Transverse colon (tissue), 4 donors: ENCODE measurements around the gene APOL3. TPM values are rescaled to one million over a fixed set of nuclear protein-coding genes. Genes with fewer than 3 reads are reported as not detected.
"Not testable (repeated sequence)": the region's sequence is repeated elsewhere in the genome, so short reads cannot be mapped to it uniquely, and the experiment has no call there.

Experiments
- DNase-seq: peaks from one replicate; pipeline ENCODE4 v3.0.0-alpha.2; 2019
- H3K27ac ChIP-seq, 4 donors: fragments of 200-600 bp; sonication (generic); 2 replicates each; pipeline ENCODE4 v1.5.1; 2016 to 2018; ENCODE audit warnings: inconsistent platforms in 4 of 4
- H3K27me3 ChIP-seq: fragments of 200-600 bp; sonication (generic); 2 replicates; pipeline ENCODE4 v1.5.1; 2017; ENCODE audit warnings: inconsistent platforms
- H3K36me3 ChIP-seq, 4 donors: fragments of 200-600 bp; sonication (generic); 2 replicates each; pipeline ENCODE4 v1.5.1; 2017 to 2019; ENCODE audit warnings: inconsistent platforms in 4 of 4
- H3K4me1 ChIP-seq, 4 donors: fragments of 200-600 bp; sonication (generic); 2 replicates each; pipeline ENCODE4 v1.5.1; 2017 to 2020; ENCODE audit warnings: inconsistent platforms in 4 of 4
- H3K4me3 ChIP-seq, 4 donors: fragments of 200-600 bp; sonication (generic); 1 replicate in 1 of 4; 2 replicates in 3 of 4; pipeline versions ENCODE4 v1.5.1 to v1.6.1; 2017 to 2019; ENCODE audit warnings: inconsistent platforms in 4 of 4
- H3K9me3 ChIP-seq, 2 donors: fragments of 200-600 bp; sonication (generic); 2 replicates each; pipeline ENCODE4 v1.5.1; 2017 to 2019; ENCODE audit warnings: inconsistent platforms in 2 of 2
- CTCF ChIP-seq, 5 experiments: fragments of 200-600 bp in 3 of 5; fragments of 450-650 bp in 2 of 5; sonication (generic) in 3 of 5; IDR thresholded peaks; 1 replicate in 2 of 5; 2 replicates in 3 of 5; pipeline ENCODE4 v1.5.1; 2016 to 2017; ENCODE audit warnings: antibody characterized with exemption in 5 of 5, inconsistent platforms in 3 of 5, mild to moderate bottlenecking in 2 of 5, moderate library complexity in 1 of 5
- EP300 ChIP-seq: sonication (generic); formaldehyde crosslinking; IDR thresholded peaks from one replicate; pipeline ENCODE4 v1.6.1; 2017; ENCODE audit warnings: antibody characterized with exemption, low read depth
- POLR2A ChIP-seq: fragments of 450-650 bp; IDR thresholded peaks from one replicate; pipeline ENCODE4 v1.6.1; 2016; ENCODE audit warnings: antibody characterized with exemption, mild to moderate bottlenecking, moderate library complexity
- POLR2AphosphoS5 ChIP-seq, 3 donors: sonication (generic); formaldehyde crosslinking; IDR thresholded peaks; one replicate each; pipeline ENCODE4 v1.6.1; 2016; ENCODE audit warnings: antibody characterized with exemption in 3 of 3
- WGBS, 2 donors: methylation state at CpG; one replicate each; pipeline ENCODE4 v1.1.5; 2018; ENCODE audit warnings: low coverage in 1 of 2; 5-methylcytosine and 5-hydroxymethylcytosine counted together
- in situ Hi-C, 4 donors: fragments of 200-750 bp; cut with MboI; loops; one replicate each; pipeline versions ENCODE4 v1.15.0 to v1.15.1; 2017; ENCODE audit warnings: low sequenced_read_pairs in 3 of 4, low pct_ligation_motif_present in 1 of 4, low pct_unique_long_range_greater_than_20kb in 1 of 4
- intact Hi-C: fragments of 100-400 bp; cut with DNase I; formaldehyde crosslinking; loops from one replicate; pipeline ENCODE4 v1.15.1; 2023; ENCODE audit warnings: low total_unique reads
- total RNA-seq, 4 donors: library from RNA; depleted of rRNA; stranded (reverse); fragments of >200 nt; gene quantifications; one replicate each; pipeline ENCODE4 v1.1.0, GENCODE V29; 2016

Gene APOL3
- total RNA-seq, 4 donors from 2014 or later = 8.7 to 53.9 (median 19.4) TPM

GRCh38 chr22:36144886-36145541 lies 15.5 kb downstream of the APOL3 start:
- Histone ChIP-seq H3K9me3 (no peaks in the 10 kb centered on the region), H3K27me3 (no peaks in the 10 kb centered on the region), H3K27ac (peak overlapping the region in 1 of 4 donors; percentile 6), H3K4me1 (peaks cover 0 to 11% (median 3%) of the 10 kb centered on the region in 4 donors), H3K4me3 (no peak overlapping the region), H3K36me3 (no peaks in the 10 kb centered on the region)
- in situ Hi-C loops = loop anchor here in 1 of 4 donors (5.0 kb wide), 1 partner anchor 37 kb away; no protein-coding TSS in a partner anchor
- intact Hi-C loops = loop anchor here (5.0 kb wide), 1 partner anchor 342 kb away; no protein-coding TSS in a partner anchor
- TF ChIP-seq POLR2A = no peak
- peak; percentile 64 to 72 (median 70) for TF ChIP-seq CTCF (IDR thresholded peaks at IDR 0.05)
- WGBS, 2 donors = 17 to 65% methylated on average over 1 to 12 of the region's 12 CpGs
- peak; percentile 52 for DNase-seq

GRCh38 chr22:36143956-36144355 lies 16.6 kb downstream of the APOL3 start:
- no peaks in the 10 kb centered on the region for H3K36me3 ChIP-seq
- no peak overlapping the region for H3K4me3 ChIP-seq
- intact Hi-C loops (loop anchor here (5.0 kb wide), 1 partner anchor 343 kb away; no protein-coding TSS in a partner anchor), in situ Hi-C loops (loop anchor here in 1 of 4 donors (5.0 kb wide), 1 partner anchor 38 kb away; no protein-coding TSS in a partner anchor)
- TF ChIP-seq POLR2A = no peak
- DNase-seq = no peak
- no peaks in the 10 kb centered on the region for H3K9me3 ChIP-seq
- WGBS, 2 donors = 69% methylated on average over 4 of the region's 4 CpGs; no CpG with 5 or more reads in 1 of the 2 donors
- H3K27me3 ChIP-seq = no peaks in the 10 kb centered on the region
- H3K4me1 ChIP-seq = peaks cover 0 to 6% (median 3%) of the 10 kb centered on the region in 4 donors
- no peak overlapping the region for H3K27ac ChIP-seq

- no peak for TF ChIP-seq EP300
- TF ChIP-seq POLR2AphosphoS5 (IDR thresholded peaks at IDR 0.05) = no peak
- TF ChIP-seq POLR2A = no peak
- no peak for TF ChIP-seq CTCF (IDR thresholded peaks at IDR 0.05)
- intact Hi-C loops = loop anchor here (5.0 kb wide), 1 partner anchor 344 kb away; no protein-coding TSS in a partner anchor
- no peak overlapping the region for H3K27ac ChIP-seq
- H3K4me3 ChIP-seq = no peak overlapping the region
- in situ Hi-C loops = loop anchor here in 1 of 4 donors (5.0 kb wide), 1 partner anchor 39 kb away; no protein-coding TSS in a partner anchor
- no peaks in the 10 kb centered on the region for H3K27me3 ChIP-seq
- H3K9me3 ChIP-seq = no peaks in the 10 kb centered on the region
- DNase-seq = no peak
- 62 to 100% methylated on average over 2 to 5 of the region's 5 CpGs for WGBS, 2 donors
- no peaks in the 10 kb centered on the region for H3K36me3 ChIP-seq
- peaks cover 0 to 6% (median 3%) of the 10 kb centered on the region in 4 donors for H3K4me1 ChIP-seq
Measured at GRCh38 chr22:36143066-36143815, 17.3 kb downstream of the APOL3 start.

GRCh38 chr22:36141481-36141880 lies 19.1 kb downstream of the APOL3 start:
- no peak overlapping the region for H3K4me3 ChIP-seq
- in situ Hi-C loops = loop anchor here in 1 of 4 donors (5.0 kb wide), 1 partner anchor 41 kb away; no protein-coding TSS in a partner anchor
- no peak for DNase-seq
- intact Hi-C loops = loop anchor here (5.0 kb wide), 1 partner anchor 346 kb away; no protein-coding TSS in a partner anchor
- no peaks in the 10 kb centered on the region for H3K36me3 ChIP-seq
- no peaks in the 10 kb centered on the region for H3K27me3 ChIP-seq
- peaks cover 0 to 6% (median 3%) of the 10 kb centered on the region in 4 donors for H3K4me1 ChIP-seq
- no peaks in the 10 kb centered on the region for H3K9me3 ChIP-seq
- no peak for TF ChIP-seq CTCF (IDR thresholded peaks at IDR 0.05)
- TF ChIP-seq EP300 = no peak
- no peak for TF ChIP-seq POLR2AphosphoS5 (IDR thresholded peaks at IDR 0.05)
- TF ChIP-seq POLR2A = no peak
- no peak overlapping the region for H3K27ac ChIP-seq
- WGBS, 2 donors = 40 to 81% methylated on average over 1 to 9 of the region's 9 CpGs

- H3K4me3 ChIP-seq, intact Hi-C loops, H3K4me1 ChIP-seq, H3K9me3 ChIP-seq, H3K27me3 ChIP-seq, in situ Hi-C loops, H3K27ac ChIP-seq, DNase-seq, H3K36me3 ChIP-seq: not testable (repeated sequence)
- WGBS, 2 donors = 79% methylated on average over 1 of the region's 4 CpGs; no CpG with 5 or more reads in 1 of the 2 donors
Measured at GRCh38 chr22:36138709-36139108, 21.8 kb downstream of the APOL3 start.
